ENCODE data around the gene SLC30A2.

SLC30A2 gene

DNA sequence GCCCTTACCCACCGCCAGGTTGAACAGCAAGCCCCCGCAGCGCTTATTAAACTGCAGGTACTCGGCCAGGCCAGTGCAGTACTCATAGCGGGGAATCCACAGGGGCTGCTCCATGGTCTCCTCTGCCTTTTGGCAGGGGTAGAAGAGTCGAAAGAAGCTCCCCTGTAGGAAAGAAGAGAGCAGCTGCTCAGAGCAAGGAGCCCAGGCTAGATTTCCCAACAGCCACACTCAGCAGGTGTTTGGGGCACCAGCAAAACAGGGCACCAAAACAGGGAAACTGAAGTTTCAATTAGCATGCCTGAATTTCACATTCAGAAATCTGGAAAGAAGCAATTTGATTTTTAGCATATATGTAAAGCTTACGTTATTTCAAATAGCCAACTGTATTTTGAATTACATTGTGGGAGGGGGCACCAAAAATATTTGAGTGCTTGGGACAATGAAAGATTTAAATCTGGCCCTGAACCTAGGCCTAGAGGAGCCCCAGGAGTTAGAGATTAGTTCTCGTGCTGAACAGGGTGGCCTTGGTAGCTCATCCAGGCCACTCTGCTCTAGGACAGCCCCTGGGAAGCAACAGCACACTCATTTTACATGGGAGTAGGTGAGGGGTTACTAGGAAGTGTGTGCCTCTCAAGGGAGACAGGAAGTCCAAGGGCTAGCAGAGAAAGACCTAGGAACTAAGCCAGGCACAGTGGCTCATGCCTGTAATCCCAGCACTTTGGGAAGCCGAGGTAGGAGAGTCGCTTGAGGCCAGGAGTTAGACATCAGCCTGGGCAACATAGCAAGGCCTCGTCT, 56.3 kb downstream of the SLC30A2 start:
- Histone ChIP-seq H3K9me3 (ENCODE audit: insufficient read depth, low read depth, low read length) (no peaks in the 10 kb centered on the region), H3K27me3 (ENCODE audit: insufficient read depth, low read length) (no peaks in the 10 kb centered on the region), H3K4me3 (ENCODE audit: low read length) (no peak overlapping the region), H3K9ac (ENCODE audit: low read depth, low read length) (no peak overlapping the region), H3K36me3 (ENCODE audit: insufficient read depth, low read depth, low read length) (peaks cover 17% of the 10 kb centered on the region; the same call in 1 of the 2 replicates), H3K27ac (ENCODE audit: low read length) (no peak overlapping the region), H3K4me1 (ENCODE audit: insufficient read depth, low read length) (peaks cover 7% of the 10 kb centered on the region; the same call in 1 of the 2 replicates)

- Histone ChIP-seq H3K27ac (ENCODE audit: low read length) (no peak overlapping the region), H3K4me1 (ENCODE audit: insufficient read depth, low read length) (no peaks in the 10 kb centered on the region), H3K4me3 (ENCODE audit: low read length) (no peak overlapping the region), H3K9ac (ENCODE audit: low read depth, low read length) (no peak overlapping the region), H3K9me3 (ENCODE audit: insufficient read depth, low read depth, low read length) (no peaks in the 10 kb centered on the region), H3K27me3 (ENCODE audit: insufficient read depth, low read length) (no peaks in the 10 kb centered on the region), H3K36me3 (ENCODE audit: insufficient read depth, low read depth, low read length) (peaks cover 33% of the 10 kb centered on the region)
Measured at GRCh38 chr1:25987951-25988350, 58.0 kb downstream of the SLC30A2 start.
